WTC11 (cell line): ENCODE measurements around the gene GTF2A1L.

Experiments used
- ATF6 ChIP-seq: sonication (generic); formaldehyde crosslinking; IDR thresholded peaks from 2 replicates; pipeline ENCODE4 v1.8.1; 2023; ENCODE audit warnings: mild to moderate bottlenecking, missing genetic modification reagents
- JAZF1 ChIP-seq: fragments of 250-450 bp; sonication (Bioruptor Pico); IDR thresholded peaks from 2 replicates; pipeline ENCODE4 v1.9.0; 2021; ENCODE audit warnings: moderate library complexity, mild to moderate bottlenecking, inconsistent platforms
- NR3C1 ChIP-seq: sonication (generic); formaldehyde crosslinking; conservative IDR thresholded peaks from 2 replicates; pipeline ENCODE4 v1.8.1; 2023; ENCODE audit warnings: low read depth, mild to moderate bottlenecking, missing genetic modification reagents
- PREB ChIP-seq: sonication (generic); formaldehyde crosslinking; IDR thresholded peaks from 2 replicates; pipeline ENCODE4 v1.8.1; 2022; ENCODE audit warnings: mild to moderate bottlenecking, missing genetic modification reagents, moderate library complexity, borderline replicate concordance
- SMAD3 ChIP-seq: sonication (generic); formaldehyde crosslinking; IDR thresholded peaks from 2 replicates; pipeline ENCODE4 v1.8.0; 2022; ENCODE audit warnings: missing genetic modification reagents, mild to moderate bottlenecking, borderline replicate concordance
- TEAD4 ChIP-seq: sonication (generic); formaldehyde crosslinking; IDR thresholded peaks from 2 replicates; pipeline ENCODE4 v1.8.0; 2022; ENCODE audit warnings: mild to moderate bottlenecking, missing genetic modification reagents
- ZNF121 ChIP-seq: sonication (generic); formaldehyde crosslinking; IDR thresholded peaks from 2 replicates; pipeline ENCODE4 v1.8.0; 2023; ENCODE audit warnings: missing genetic modification reagents
- TF ChIP-seq, protein P1 (sequence below): fragments of 200-600 bp; IDR thresholded peaks from 2 replicates; pipeline ENCODE4 v1.8.0; 2022; ENCODE audit warnings: antibody characterized with exemption
- TF ChIP-seq, protein P2 (sequence below): sonication (generic); formaldehyde crosslinking; IDR thresholded peaks from 2 replicates; pipeline ENCODE4 v1.8.0; 2023; ENCODE audit warnings: missing genetic modification reagents, mild to moderate bottlenecking, borderline replicate concordance

DNA sequence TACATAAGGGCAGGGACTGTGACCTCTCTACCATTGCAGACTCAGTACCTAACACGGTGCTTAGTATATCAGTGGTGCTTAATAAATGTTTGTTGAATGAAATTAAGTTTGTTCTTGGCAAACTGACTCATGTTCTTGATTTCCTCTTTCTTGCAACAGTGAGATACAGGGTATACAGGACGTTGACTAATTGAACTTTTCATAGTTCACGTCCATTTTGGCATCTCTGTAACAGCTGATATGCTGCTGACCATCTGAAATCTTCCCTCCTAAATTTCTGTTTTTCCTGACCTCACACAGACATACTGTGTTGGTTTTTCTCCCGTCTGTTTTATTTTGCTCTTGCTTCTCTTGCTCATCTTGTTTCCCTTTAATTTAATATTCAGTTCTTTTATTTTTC lies 93.7 kb downstream of the GTF2A1L start:
- TF ChIP-seq ZNF121 (CRISPR knock-in tag): no peak
- no peak for TF ChIP-seq ATF6 (CRISPR knock-in tag)
- TF ChIP-seq, protein P1, sequence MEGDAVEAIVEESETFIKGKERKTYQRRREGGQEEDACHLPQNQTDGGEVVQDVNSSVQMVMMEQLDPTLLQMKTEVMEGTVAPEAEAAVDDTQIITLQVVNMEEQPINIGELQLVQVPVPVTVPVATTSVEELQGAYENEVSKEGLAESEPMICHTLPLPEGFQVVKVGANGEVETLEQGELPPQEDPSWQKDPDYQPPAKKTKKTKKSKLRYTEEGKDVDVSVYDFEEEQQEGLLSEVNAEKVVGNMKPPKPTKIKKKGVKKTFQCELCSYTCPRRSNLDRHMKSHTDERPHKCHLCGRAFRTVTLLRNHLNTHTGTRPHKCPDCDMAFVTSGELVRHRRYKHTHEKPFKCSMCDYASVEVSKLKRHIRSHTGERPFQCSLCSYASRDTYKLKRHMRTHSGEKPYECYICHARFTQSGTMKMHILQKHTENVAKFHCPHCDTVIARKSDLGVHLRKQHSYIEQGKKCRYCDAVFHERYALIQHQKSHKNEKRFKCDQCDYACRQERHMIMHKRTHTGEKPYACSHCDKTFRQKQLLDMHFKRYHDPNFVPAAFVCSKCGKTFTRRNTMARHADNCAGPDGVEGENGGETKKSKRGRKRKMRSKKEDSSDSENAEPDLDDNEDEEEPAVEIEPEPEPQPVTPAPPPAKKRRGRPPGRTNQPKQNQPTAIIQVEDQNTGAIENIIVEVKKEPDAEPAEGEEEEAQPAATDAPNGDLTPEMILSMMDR: no peak
- TF ChIP-seq JAZF1 (CRISPR knock-in tag): no peak
- TF ChIP-seq PREB: no peak
- no peak for TF ChIP-seq SMAD3 (CRISPR knock-in tag)
- TF ChIP-seq TEAD4 (CRISPR knock-in tag): no peak
- TF ChIP-seq, protein P2, sequence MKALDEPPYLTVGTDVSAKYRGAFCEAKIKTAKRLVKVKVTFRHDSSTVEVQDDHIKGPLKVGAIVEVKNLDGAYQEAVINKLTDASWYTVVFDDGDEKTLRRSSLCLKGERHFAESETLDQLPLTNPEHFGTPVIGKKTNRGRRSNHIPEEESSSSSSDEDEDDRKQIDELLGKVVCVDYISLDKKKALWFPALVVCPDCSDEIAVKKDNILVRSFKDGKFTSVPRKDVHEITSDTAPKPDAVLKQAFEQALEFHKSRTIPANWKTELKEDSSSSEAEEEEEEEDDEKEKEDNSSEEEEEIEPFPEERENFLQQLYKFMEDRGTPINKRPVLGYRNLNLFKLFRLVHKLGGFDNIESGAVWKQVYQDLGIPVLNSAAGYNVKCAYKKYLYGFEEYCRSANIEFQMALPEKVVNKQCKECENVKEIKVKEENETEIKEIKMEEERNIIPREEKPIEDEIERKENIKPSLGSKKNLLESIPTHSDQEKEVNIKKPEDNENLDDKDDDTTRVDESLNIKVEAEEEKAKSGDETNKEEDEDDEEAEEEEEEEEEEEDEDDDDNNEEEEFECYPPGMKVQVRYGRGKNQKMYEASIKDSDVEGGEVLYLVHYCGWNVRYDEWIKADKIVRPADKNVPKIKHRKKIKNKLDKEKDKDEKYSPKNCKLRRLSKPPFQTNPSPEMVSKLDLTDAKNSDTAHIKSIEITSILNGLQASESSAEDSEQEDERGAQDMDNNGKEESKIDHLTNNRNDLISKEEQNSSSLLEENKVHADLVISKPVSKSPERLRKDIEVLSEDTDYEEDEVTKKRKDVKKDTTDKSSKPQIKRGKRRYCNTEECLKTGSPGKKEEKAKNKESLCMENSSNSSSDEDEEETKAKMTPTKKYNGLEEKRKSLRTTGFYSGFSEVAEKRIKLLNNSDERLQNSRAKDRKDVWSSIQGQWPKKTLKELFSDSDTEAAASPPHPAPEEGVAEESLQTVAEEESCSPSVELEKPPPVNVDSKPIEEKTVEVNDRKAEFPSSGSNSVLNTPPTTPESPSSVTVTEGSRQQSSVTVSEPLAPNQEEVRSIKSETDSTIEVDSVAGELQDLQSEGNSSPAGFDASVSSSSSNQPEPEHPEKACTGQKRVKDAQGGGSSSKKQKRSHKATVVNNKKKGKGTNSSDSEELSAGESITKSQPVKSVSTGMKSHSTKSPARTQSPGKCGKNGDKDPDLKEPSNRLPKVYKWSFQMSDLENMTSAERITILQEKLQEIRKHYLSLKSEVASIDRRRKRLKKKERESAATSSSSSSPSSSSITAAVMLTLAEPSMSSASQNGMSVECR: no peak
- no peak for TF ChIP-seq NR3C1 (CRISPR knock-in tag)
